HG03442 (cell line): ENCODE measurements around the gene MTOR.

Source experiments
- ATAC-seq: cut with Tn5 transposase; IDR thresholded peaks from one replicate; pipeline ENCODE4 v1.9.1; 2021; ENCODE audit warnings: mild to moderate bottlenecking, moderate library complexity; ENCODE audit not compliant: unreplicated experiment

MTOR gene

GRCh38 chr1:11227106-11228077 lies 35.0 kb downstream of the MTOR start:
- ATAC-seq = no peak

- no peak for ATAC-seq
These were observed 46.3 kb downstream of the MTOR start for GRCh38 chr1:11216074-11216473.

DNA sequence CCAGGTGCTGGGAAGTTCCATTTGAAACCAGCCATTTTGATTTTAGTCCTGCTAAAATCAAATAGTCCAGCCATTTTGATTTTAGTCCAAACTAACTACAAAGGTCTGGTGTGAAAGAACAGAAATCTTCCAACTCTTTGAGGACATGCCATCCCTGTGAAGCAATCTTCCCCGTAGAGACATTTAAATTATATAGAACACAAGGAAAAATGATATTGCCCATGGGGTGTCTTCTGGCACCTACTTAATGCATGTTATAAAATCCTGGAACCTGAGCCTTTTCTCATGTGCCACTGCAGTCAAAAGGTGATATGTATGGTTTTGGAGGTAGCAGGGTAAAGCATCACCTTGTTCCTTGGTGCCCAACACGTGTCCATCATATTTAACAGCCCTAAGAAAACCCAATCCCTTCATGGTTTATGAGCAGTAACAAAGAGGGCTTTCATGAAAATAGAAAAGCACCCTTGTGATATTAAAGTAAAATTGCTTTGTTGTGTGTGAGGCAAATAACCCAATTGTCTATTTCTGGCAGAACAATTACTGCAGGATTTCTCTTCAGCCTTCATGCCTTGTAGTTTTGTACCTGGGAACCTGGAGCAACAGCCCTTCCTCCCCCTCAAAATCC lies 46.9 kb downstream of the MTOR start:
- no peak for ATAC-seq

DNA sequence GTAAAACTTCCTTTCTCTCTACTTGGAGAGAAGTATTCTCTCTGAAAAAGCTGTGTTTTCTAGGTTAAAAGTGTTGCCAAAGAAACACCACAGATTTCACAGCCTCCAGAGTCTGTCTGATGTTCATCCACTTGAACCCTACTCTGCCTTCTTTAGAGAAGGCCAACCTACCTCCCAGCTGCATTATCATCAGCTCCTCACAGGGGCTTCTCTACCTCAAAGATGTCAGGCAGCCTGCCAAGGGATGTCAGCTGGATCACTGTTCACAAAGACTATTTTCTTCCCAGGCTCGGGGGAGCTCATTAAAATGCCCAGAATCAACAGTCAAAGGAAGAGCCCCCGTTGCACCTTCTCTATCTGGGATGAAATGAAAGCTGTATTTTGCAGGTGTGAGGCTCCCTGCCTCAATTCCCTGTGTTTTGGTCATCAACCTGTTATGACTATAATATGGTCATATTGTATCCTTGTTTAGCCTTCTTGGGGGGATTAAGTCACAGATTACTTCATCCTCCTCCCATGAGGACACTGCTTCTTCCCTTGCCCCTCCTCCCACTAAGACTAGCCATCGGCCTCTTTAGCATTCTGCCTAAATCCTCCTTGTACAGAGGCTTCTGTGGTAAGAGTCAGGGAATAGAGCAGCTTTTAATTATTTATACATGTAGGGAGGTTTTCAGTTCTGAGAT lies 47.5 kb downstream of the MTOR start:
- no peak for ATAC-seq

- no peak for ATAC-seq
These were observed 50.3 kb downstream of the MTOR start for GRCh38 chr1:11211925-11212587.

DNA sequence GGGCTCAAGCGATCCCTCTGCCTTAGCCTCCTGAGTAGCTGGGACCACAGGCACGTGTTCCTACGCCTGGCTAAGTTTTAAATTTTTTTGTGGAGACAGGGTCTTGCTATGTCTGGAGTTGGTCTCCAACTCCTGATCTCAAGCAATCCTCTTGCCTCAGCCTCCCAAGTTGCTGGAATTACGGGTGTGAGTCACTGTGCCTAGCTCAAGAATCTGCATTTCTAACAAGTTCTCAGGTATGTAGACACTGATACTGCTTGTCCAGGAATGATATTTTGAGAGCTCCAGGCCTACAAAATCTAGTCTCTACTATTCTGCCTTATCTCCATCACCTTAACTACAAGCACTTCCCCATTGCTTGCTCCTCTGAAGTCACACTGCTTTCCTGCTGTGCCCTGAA lies 50.9 kb downstream of the MTOR start:
- ATAC-seq = no peak

- no peak for ATAC-seq
These were observed 54.3 kb downstream of the MTOR start for GRCh38 chr1:11207898-11208611.

DNA sequence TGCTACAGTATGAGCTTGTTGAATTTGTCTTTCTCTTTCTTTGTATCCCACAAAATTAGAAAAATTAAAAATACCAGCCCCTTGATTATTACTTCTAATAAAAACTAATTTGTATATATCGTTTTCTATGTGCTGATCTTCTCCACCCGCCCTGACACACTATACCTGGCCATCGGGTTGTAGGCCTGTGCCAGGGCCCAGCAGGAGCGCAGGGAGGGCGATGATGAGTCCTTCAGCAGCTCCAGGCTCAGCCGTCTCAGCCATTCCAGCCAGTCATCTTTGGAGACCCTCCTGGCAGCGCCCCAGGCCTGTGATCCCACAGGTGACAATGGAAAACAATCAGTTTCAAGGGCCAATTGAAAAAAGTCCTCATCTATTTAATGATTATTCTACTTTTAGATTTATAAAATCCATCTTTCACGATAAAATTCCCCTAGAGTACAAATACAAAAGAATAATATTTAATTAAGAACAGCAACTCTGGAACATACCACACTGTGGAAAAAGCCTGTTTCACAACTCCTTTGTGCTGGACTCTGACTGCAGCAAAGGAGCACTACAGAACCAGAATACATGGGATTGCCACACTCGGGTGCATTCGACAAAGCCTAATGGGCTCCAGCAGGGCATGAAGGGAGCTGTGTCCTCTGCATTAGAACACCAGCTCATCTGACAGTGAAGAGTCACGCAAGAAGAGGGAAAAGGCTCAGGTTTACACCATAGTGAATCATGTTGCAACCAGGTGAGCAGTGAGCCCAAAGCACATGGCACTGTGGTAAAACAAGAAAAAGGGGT lies 57.8 kb downstream of the MTOR start:
- ATAC-seq = no peak

- no peak for ATAC-seq
These were observed 63.3 kb downstream of the MTOR start for GRCh38 chr1:11198851-11199594.

DNA sequence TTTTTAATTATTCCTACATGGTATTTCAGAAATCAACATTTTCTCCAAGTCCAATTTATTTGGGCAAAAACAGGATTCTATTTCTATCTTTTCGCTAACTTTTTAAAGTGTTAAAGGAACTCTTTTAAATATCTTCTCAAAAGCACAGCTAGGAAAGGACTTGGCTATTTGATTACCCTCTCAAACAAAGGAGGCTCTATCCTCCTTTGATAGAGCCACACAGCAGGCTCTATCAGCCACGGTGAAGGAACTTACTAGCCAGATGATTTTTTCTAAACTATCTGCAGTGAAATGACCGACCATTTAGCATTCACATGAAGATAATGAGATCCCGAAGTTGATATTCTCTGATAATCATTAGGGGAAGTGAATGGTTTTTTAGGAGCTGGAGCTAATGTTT lies 64.1 kb downstream of the MTOR start:
- no peak for ATAC-seq

GRCh38 chr1:11197359-11197758 lies 65.0 kb downstream of the MTOR start:
- no peak for ATAC-seq

DNA sequence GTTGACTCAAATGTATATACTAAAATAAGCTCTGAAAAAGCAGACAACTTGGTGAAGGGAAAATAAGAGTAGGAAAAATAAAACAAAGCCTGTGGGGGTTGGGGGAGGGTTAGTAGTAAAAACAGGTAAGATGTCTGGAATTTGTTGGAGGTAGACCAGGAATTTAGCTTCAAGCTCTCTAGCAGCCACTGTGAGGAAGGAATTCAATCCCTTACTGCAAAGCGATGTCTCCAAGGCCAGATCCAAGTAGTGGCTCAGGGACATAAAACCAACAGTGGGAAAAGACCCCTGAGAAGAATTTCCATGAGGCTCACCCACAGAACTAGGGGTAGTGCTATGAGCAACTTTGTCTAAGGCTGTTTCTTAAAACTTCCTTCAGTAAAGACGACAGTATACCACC lies 65.4 kb downstream of the MTOR start:
- ATAC-seq = no peak

DNA sequence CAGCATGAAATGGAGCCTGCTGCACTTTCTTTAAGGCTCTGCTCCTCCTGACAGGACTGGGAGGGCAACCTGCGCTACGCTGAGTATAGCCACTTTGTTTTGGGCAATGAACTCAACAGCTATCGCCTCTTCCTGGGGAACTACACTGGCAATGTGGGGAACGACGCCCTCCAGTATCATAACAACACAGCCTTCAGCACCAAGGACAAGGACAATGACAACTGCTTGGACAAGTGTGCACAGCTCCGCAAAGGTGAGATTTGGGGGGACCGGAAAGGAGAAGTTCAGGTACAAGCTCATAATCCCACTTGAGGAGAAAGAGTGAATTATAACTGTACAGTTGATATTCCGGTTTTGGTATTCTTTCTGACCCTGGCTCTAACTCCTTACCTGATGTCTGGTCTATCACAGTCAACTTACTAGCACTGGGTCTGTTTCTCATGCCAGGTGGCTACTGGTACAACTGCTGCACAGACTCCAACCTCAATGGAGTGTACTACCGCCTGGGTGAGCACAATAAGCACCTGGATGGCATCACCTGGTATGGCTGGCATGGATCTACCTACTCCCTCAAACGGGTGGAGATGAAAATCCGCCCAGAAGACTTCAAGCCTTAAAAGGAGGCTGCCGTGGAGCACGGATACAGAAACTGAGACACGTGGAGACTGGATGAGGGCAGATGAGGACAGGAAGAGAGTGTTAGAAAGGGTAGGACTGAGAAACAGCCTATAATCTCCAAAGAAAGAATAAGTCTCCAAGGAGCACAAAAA lies 67.8 kb downstream of the MTOR start:
- no peak for ATAC-seq

DNA sequence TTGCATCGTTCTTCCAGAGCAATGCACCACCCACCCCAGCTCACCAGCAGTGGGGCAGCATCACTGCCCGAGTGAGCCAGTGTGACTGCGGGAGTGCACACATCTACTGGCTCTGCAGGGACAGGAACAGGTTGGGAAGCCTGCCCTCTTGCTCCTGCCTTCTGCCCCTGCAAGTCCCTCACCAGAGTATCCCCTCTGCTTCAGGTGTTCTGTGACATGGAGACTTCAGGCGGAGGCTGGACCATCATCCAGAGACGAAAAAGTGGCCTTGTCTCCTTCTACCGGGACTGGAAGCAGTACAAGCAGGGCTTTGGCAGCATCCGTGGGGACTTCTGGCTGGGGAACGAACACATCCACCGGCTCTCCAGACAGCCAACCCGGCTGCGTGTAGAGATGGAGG lies 69.0 kb downstream of the MTOR start:
- no peak for ATAC-seq

- no peak for ATAC-seq
These were observed 73.4 kb downstream of the MTOR start, which contains the start of gene ANGPTL7 for GRCh38 chr1:11188858-11189451. TSS of gene ANGPTL7 (plus strand) at chr1:11189355. CDS start at chr1:11189580, 225 bp downstream.

- ATAC-seq = no peak
These were observed 74.0 kb downstream of the MTOR start for GRCh38 chr1:11188381-11188780.

- ATAC-seq = no peak
These were observed 74.4 kb downstream of the MTOR start for GRCh38 chr1:11187931-11188330.

- no peak for ATAC-seq
These were observed 74.9 kb downstream of the MTOR start for GRCh38 chr1:11187494-11187893.
